GM19395 (cell line): ENCODE data around the gene GP5.

ENCODE experiments used
- ATAC-seq: cut with Tn5 transposase; IDR thresholded peaks from one replicate; pipeline ENCODE4 v1.9.1; 2021; ENCODE audit warnings: mild to moderate bottlenecking, moderate library complexity; ENCODE audit not compliant: unreplicated experiment

The GP5 gene

DNA sequence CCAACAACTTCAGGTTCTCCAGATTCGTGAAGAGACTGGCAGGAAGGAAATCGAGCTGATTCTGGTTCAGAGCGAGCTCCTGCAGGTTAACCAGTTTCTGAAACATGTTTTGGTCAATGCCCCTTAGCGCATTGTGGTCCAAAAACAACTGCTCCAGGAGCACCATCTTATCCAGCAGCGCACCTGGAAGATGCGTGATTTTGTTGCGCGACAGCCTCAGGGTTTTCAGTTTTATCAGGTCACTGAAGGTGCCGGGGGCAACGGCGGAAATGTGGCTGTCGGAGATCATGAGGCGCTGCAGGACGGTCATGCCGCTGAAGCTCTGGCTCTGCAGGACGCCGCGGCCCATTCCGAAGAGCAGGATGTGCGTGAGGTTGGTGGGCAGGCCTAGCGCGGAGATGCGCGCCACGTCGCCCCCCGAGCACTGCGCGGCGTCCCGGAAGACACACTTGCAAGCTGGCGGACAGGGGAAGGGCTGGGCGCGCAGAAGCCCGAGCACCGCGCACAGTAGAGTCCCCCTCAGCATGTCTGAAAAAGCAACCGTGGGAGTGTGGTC is 1.2 kb downstream of the GP5 start:
- no peak for ATAC-seq

- ATAC-seq: no peak
These were observed 2.0 kb downstream of the GP5 start for GRCh38 chr3:194396859-194397756.

GRCh38 chr3:194396539-194396858 is 2.6 kb downstream of the GP5 start:
- ATAC-seq: no peak

DNA sequence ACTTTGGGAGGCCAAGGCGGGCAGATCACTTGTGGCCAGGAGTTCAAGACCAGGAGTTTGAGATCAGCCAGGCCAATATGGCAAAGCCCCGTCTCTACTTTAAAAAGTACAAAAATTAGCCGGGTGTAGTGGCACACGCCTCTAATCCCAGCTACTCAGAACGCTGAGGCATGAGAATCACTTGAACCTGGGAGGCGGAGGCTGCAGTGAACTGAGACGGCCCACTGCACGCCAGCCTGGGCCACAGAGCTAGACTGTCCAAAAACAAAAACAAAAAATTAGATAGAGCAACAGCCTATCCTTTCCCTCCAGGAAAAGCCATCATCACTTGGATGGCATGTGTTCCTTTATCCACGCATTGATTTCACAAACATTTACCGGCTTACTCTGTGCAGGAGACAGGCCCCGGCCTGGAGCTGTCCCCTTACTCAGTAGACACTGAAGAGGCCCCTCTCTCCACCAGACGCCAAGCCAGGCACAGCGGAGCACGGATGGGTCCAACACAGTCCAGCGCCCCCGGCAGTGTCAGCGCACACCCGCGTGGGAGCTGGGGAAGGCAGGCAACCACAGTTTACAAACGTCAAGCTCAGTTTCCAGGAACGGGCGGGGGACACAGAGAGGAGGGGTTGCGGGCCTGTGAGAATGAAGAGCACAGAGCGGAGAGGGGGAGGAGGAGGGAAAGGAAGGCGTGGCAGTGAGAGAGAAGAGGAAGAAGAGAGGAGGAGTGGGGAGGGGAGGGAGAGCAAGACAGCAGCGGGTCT is 3.1 kb downstream of the GP5 start:
- no peak for ATAC-seq

DNA sequence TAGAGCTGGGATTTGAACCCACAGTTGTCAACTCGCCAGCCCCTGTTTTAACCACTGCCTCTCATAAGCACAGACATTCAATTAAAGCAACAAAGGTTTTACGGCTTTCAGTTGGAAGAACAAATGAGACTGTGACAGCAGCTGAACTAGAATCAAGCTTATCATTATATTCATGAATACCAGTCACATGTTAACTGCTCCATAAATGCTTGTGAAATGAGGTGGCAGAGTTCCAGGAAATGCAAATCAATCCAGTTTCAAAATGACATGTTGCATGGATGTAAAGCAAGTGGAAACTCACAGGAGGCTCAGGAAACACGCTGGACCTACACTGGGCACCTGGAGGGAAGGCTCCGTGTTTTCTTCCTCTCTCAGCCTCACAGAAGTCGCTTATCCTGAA is 3.9 kb downstream of the GP5 start:
- no peak for ATAC-seq

DNA sequence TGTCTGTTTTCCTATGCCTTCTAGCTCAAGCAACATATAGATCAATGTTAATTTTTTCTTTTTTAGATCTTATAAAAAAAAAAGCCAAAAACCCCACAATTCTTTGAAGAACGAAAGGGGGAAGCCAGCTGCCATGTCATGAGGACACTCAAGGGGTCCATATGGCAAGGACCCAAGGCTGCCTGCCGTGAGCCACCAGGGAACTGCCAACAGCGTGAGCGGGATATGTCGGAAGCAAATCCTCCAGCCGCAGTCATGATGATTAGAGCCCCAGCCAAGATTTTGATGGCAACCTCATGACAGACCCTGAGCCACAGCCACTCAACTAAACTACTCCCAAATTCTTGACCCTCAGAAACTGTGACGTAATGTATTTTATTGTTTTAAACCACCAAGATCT is 6.5 kb downstream of the GP5 start:
- ATAC-seq: no peak

GRCh38 chr3:194390835-194391234 is 8.2 kb downstream of the GP5 start:
- ATAC-seq: no peak

- ATAC-seq: no peak
These were observed 9.8 kb downstream of the GP5 start for GRCh38 chr3:194389269-194389668.

- ATAC-seq: no peak
These were observed 11.1 kb downstream of the GP5 start for GRCh38 chr3:194387926-194388418.

- ATAC-seq: no peak
These were observed 11.8 kb downstream of the GP5 start for GRCh38 chr3:194387276-194387675.

- ATAC-seq: no peak
These were observed 12.4 kb downstream of the GP5 start for GRCh38 chr3:194386648-194387047.

DNA sequence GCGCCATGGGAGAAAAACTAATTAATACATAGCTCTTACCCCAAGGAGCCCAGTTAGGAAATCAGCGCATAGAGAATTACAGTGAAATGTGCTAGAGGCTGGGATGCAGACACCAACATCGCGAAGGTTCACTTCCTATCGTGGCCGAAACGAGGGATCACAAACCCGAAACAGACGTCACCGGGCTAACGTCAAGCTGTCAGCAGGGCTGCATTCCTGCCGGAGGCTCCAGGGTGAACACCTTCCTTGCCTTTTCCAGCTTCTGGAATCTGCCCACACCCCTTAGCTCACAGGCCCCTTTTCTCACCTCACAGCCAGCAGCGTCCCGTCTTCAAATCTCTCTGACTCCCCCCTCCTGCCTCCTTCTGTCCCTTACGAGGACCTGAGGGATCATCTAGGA is 13.0 kb downstream of the GP5 start:
- ATAC-seq: no peak

GRCh38 chr3:194384569-194385001 is 14.5 kb downstream of the GP5 start:
- ATAC-seq: no peak

DNA sequence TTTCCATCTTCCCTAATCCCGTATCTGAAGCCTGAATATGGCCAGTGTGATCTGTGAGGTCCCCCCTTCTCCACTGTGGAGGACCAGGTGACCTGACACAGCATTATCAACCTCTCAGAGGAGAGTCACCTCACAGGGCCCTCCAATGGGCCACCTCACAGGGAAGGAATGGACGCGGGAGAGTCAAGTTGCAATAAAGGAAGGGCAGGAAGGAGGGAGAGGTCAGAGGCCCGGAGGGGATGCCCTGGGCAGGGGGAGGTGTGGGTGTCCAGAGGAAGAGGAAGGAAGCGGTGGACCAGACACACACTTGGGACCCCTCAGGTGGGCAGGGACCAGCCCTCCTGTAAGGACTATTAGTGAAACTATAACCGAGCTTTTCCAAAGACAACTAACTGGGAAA is 14.9 kb downstream of the GP5 start:
- no peak for ATAC-seq

GRCh38 chr3:194383276-194383940 is 15.7 kb downstream of the GP5 start:
- no peak for ATAC-seq

DNA sequence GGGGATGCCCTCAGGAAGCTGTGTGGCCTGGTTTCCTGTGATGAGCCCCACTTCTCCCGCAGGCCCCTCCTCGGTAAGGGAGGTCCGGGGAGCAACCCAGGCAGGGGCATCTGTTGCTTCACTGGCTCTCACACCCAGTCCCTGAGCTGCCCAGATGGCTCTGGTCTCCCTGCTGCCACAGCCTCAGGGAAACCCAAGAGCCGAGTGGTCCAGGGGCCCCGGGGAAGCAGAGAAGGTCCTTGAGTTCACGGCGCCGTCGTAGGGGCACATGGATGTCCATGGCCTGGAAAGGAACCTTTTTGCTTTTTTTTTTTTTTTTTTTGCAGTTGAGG is 16.2 kb downstream of the GP5 start:
- ATAC-seq: no peak

GRCh38 chr3:194382196-194382891 is 16.7 kb downstream of the GP5 start:
- no peak for ATAC-seq

DNA sequence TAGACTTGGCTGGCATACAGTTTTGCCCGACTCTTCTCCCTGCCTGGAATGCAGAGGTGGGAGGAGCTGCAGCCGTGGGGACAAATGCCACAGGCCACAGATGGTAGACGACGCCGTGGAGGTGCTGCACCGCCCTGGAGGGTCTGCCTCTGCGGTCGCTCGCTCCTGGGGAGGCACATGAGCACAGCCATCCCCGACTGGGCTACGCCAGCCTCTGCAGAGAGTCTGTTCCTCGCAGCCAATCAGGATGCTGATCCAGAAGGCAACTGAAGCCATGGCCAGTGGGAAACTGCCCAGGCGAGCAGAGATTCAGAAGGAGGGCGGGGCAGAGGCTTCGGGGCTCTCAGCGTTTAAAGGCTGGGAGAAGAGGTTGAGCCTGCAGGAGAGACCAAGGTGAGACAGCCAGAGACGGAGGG is 17.6 kb downstream of the GP5 start:
- no peak for ATAC-seq

GRCh38 chr3:194380326-194380725 is 18.7 kb downstream of the GP5 start:
- ATAC-seq: no peak

DNA sequence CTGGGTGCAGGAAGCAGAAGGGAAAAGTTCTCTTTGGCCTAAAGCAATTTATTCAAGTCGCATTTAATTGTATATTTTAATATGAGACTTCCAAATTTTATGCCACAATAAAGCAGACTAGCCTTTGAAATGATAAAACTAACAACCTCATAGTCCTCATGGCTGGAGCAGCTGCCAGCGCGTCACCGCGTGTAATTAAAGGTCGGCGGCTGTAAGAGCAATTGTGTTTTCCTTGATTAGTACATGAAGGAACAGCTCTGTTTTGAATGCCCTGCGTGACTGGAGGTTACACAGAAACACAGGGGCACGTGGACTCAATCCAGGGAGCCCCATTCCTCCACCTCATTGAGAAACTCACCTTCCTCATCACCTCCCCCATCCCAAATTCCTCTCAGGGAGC is 19.4 kb downstream of the GP5 start:
- ATAC-seq: no peak

GRCh38 chr3:194379231-194379630 is 19.8 kb downstream of the GP5 start:
- ATAC-seq: no peak
